Cardiac fibroblast (primary cell): ENCODE data around the gene IGF2R.

Source experiments
- DNase-seq, 2 donors: peaks; one replicate each; pipeline versions ENCODE4 v3.0.0 to v3.0.0-alpha.2; 2010; ENCODE audit warnings: low read depth in 2 of 2
- H3K4me3 ChIP-seq, 2 donors: replicated peaks in 1 of 2; 1 replicate in 1 of 2; 2 replicates in 1 of 2; pipeline ENCODE4 v1.5.1; 2011; ENCODE audit warnings: low read depth in 2 of 2, low read length in 2 of 2, mild to moderate bottlenecking in 2 of 2, moderate library complexity in 1 of 2
- TF ChIP-seq, protein P1 (sequence below): IDR thresholded peaks from one replicate; pipeline ENCODE4 v1.5.1; 2011; ENCODE audit warnings: low read depth, mild to moderate bottlenecking, low read length, inconsistent platforms

IGF2R gene

DNA sequence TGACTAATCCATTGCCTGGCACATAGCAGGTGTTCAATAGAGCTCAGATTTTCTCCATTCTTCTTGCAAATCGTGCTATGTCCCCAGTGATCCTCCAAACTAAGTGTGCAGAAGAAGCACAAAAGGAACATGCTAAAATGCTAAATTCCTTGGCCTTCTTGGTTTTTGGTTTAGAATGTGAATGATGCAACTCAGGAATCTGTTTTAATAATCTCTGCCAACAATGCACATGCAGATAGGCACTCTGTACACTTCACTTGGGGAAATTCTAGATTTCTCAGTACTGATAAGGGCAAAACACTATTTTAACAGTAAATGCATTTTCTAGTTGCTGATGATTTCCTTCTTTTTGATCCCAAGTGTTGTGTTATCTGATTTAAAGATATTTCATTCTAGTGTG is 188.0 kb downstream of the IGF2R start:
- DNase-seq, result peak; percentile 25 to 38
- H3K4me3 ChIP-seq, result no peak overlapping the region
- TF ChIP-seq, protein P1, sequence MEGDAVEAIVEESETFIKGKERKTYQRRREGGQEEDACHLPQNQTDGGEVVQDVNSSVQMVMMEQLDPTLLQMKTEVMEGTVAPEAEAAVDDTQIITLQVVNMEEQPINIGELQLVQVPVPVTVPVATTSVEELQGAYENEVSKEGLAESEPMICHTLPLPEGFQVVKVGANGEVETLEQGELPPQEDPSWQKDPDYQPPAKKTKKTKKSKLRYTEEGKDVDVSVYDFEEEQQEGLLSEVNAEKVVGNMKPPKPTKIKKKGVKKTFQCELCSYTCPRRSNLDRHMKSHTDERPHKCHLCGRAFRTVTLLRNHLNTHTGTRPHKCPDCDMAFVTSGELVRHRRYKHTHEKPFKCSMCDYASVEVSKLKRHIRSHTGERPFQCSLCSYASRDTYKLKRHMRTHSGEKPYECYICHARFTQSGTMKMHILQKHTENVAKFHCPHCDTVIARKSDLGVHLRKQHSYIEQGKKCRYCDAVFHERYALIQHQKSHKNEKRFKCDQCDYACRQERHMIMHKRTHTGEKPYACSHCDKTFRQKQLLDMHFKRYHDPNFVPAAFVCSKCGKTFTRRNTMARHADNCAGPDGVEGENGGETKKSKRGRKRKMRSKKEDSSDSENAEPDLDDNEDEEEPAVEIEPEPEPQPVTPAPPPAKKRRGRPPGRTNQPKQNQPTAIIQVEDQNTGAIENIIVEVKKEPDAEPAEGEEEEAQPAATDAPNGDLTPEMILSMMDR, result no peak

DNA sequence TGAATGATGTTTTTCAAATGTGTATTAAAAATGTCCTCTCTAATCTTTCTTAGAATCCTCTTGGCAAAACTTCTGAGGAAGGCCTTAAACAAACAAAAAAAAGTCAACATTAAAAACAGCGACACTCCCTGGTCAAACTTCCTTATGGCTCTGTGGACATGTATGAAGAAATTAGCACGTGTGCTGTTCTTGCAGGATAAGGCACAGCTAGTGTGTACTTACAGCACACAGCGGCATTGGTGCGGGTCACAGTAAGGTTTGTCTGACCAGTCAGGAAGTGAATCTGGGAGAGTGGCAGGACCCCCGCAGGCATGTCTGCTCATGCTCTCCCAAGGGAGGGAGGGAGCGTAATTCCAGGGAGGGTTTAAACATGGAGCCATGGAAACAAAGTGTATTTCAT is 191.6 kb downstream of the IGF2R start:
- H3K4me3 ChIP-seq, result no peak overlapping the region
- TF ChIP-seq, protein P1, result peak; percentile 7
- DNase-seq, result peak in 1 of 2 donors; percentile 51
